K562 (cell line): Measurements from ENCODE around the gene GAB1. TPM values are rescaled to one million over a fixed set of nuclear protein-coding genes. Genes with fewer than 3 reads are reported as not detected.
A peak's percentile ranks its signal among the peaks of the same experiment; 100 is the strongest.

ENCODE experiments used
- CREB1 ChIP-seq, 2 experiments: sonication (generic) in 1 of 2; formaldehyde crosslinking in 1 of 2; IDR thresholded peaks; 2 replicates each; pipeline versions ENCODE4 v1.6.1 to v1.8.0; 2012 to 2022; ENCODE audit warnings: inconsistent platforms in 1 of 2, mild to moderate bottlenecking in 1 of 2, missing genetic modification reagents in 1 of 2, moderate library complexity in 1 of 2
- EP400 ChIP-seq: fragments of 450-650 bp; IDR thresholded peaks from 2 replicates; pipeline ENCODE4 v1.6.1; 2017; ENCODE audit warnings: antibody characterized with exemption, mild to moderate bottlenecking, moderate library complexity
- FOXK2 ChIP-seq, 2 experiments: fragments of 450-650 bp; IDR thresholded peaks in 1 of 2; conservative IDR thresholded peaks in 1 of 2; 2 replicates each; pipeline ENCODE4 v1.6.1; 2016; ENCODE audit warnings: low read depth in 2 of 2, mild to moderate bottlenecking in 1 of 2
- FOXO4 ChIP-seq: fragments of 450-650 bp; formaldehyde crosslinking; IDR thresholded peaks from 2 replicates; pipeline ENCODE4 v1.4.0; 2020; ENCODE audit warnings: mild to moderate bottlenecking, moderate library complexity
- NCOR1 ChIP-seq: fragments of 450-650 bp; IDR thresholded peaks from 2 replicates; pipeline ENCODE4 v1.6.1; 2016; ENCODE audit warnings: mild to moderate bottlenecking, moderate library complexity
- NR2C1 ChIP-seq, 2 experiments: fragments of 450-650 bp; IDR thresholded peaks; 2 replicates each; pipeline ENCODE4 v1.6.1; 2017; ENCODE audit warnings: mild to moderate bottlenecking in 2 of 2, antibody characterized with exemption in 1 of 2, inconsistent platforms in 1 of 2, missing compliant biosample characterization in 1 of 2, missing genetic modification characterization in 1 of 2
- PML ChIP-seq: IDR thresholded peaks from 2 replicates; pipeline ENCODE4 v1.6.1; 2012; ENCODE audit warnings: low read length, inconsistent platforms
- POLR2AphosphoS5 ChIP-seq: IDR thresholded peaks from 2 replicates; pipeline ENCODE4 v1.6.1; 2011; ENCODE audit warnings: mild to moderate bottlenecking, low read depth, low read length, moderate library complexity; ENCODE audit not compliant: control insufficient read depth, insufficient read depth
- POLR2G ChIP-seq: fragments of 200-400 bp; formaldehyde crosslinking; IDR thresholded peaks from 2 replicates; pipeline ENCODE4 v1.6.1; 2017; ENCODE audit warnings: low read depth, mild to moderate bottlenecking, antibody characterized with exemption, low read length, moderate library complexity
- SRSF1 ChIP-seq: fragments of 200-400 bp; formaldehyde crosslinking; IDR thresholded peaks from 2 replicates; pipeline ENCODE4 v1.6.1; 2017; ENCODE audit warnings: mild to moderate bottlenecking, low read depth, low read length, moderate library complexity
- TAF1 ChIP-seq: IDR thresholded peaks from 2 replicates; pipeline ENCODE4 v1.6.1; 2011; ENCODE audit warnings: mild to moderate bottlenecking, low read length, moderate library complexity; ENCODE audit not compliant: insufficient read depth, control insufficient read depth, severe bottlenecking; ENCODE audit errors: extremely low read depth
- ZBTB1 ChIP-seq: sonication (generic); formaldehyde crosslinking; IDR thresholded peaks from 2 replicates; pipeline ENCODE4 v1.8.1; 2023; ENCODE audit warnings: missing genetic modification reagents, low read depth, mild to moderate bottlenecking, borderline replicate concordance
- ZFX ChIP-seq: sonication (generic); formaldehyde crosslinking; IDR thresholded peaks from 2 replicates; pipeline ENCODE4 v1.8.0; 2022; ENCODE audit warnings: mild to moderate bottlenecking, missing genetic modification reagents, moderate library complexity
- ZNF263 ChIP-seq: sonication (generic); formaldehyde crosslinking; IDR thresholded peaks from 2 replicates; pipeline ENCODE4 v1.8.0; 2022; ENCODE audit warnings: mild to moderate bottlenecking, missing genetic modification reagents, borderline replicate concordance
- ZNF76 ChIP-seq: fragments of 250-450 bp; sonication (Bioruptor Pico); IDR thresholded peaks from 2 replicates; pipeline ENCODE4 v1.4.0; 2020; ENCODE audit warnings: mild to moderate bottlenecking, moderate library complexity, borderline replicate concordance
- polyA plus RNA-seq, 8 experiments: library from polyadenylated mRNA; depleted of rRNA in 4 of 8; stranded (reverse) in 5 of 8; unstranded in 3 of 8; fragments of >200 nt; fragmentation: Nextera tagmentation in 2 of 8; fragmentation: Illumina TruSeq in 1 of 8; extraction: Ambion mirVana in 2 of 8; extraction: Trizol in 1 of 8; gene quantifications; 2 replicates each; pipeline versions ENCODE4 v1.2.1 to v1.2.3, GENCODE V29; 2011 to 2014; ENCODE audit warnings: inconsistent platforms in 1 of 8, missing spikeins in 1 of 8
- total RNA-seq, 7 experiments: library from RNA; depleted of rRNA in 6 of 7; stranded (reverse); fragments of >200 nt in 6 of 7; fragmentation: Illumina TruSeq in 2 of 7; extraction: Trizol in 2 of 7; gene quantifications; 2 replicates each; pipeline versions ENCODE4 v1.2.1 to v1.2.3, GENCODE V29; 2011 to 2021; ENCODE audit warnings: low replicate concordance in 1 of 7
- TF ChIP-seq, protein P1 (sequence below), 2 experiments: IDR thresholded peaks; 2 replicates each; pipeline ENCODE4 v1.6.1; 2011; ENCODE audit warnings: borderline replicate concordance in 1 of 2, control low read depth in 1 of 2, low read depth in 1 of 2, low read length in 1 of 2, mild to moderate bottlenecking in 1 of 2, mixed read lengths in 1 of 2, moderate library complexity in 1 of 2; ENCODE audit not compliant: insufficient read depth in 1 of 2, insufficient read length in 1 of 2, poor library complexity in 1 of 2, severe bottlenecking in 1 of 2; ENCODE audit errors: extremely low read depth in 1 of 2
- TF ChIP-seq, protein P2 (sequence below), 2 experiments: fragments of 450-650 bp; IDR thresholded peaks; 2 replicates each; pipeline ENCODE4 v1.6.1; 2018; ENCODE audit warnings: mild to moderate bottlenecking in 2 of 2, low read depth in 1 of 2; ENCODE audit not compliant: partially characterized antibody in 2 of 2

Gene GAB1
- total and polyA plus RNA-seq, 9 of the 15 experiments (the other 6 are each of a cell fraction or from before 2014, with no cell fraction given): 1.3 to 14.6 (median 7.5) TPM

- TF ChIP-seq EP400: peak; percentile 65; the same call in 1 of the 2 replicates
- peak; percentile 73 to 74 for TF ChIP-seq FOXK2 (conservative IDR thresholded peaks at IDR 0.05 in 1 of 2, IDR thresholded peaks at IDR 0.05 in 1 of 2; ENCODE audit: low read depth in 2 of 2)
- peak; percentile 68 for TF ChIP-seq ZFX (CRISPR knock-in tag)
- peak; percentile 58; the same call in 1 of the 2 replicates for TF ChIP-seq POLR2AphosphoS5
- 0 out of 2 replicates have a peak, but pooled peaks have one; percentile 52 for TF ChIP-seq ZBTB1
- TF ChIP-seq CREB1 (IDR thresholded peaks at IDR 0.05): no peak; the same call in 1 of the 2 replicates
- TF ChIP-seq CREB1 (CRISPR knock-in tag; IDR thresholded peaks at IDR 0.05): 0 out of 2 replicates have a peak, but pooled peaks have one; percentile 41
- TF ChIP-seq, protein P1, sequence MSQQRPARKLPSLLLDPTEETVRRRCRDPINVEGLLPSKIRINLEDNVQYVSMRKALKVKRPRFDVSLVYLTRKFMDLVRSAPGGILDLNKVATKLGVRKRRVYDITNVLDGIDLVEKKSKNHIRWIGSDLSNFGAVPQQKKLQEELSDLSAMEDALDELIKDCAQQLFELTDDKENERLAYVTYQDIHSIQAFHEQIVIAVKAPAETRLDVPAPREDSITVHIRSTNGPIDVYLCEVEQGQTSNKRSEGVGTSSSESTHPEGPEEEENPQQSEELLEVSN (IDR thresholded peaks at IDR 0.05; ENCODE audit: borderline replicate concordance in 1 of 2, extremely low read depth in 1 of 2, insufficient read depth in 1 of 2, insufficient read length in 1 of 2, low read depth in 1 of 2, low read length in 1 of 2, poor library complexity in 1 of 2, severe bottlenecking in 1 of 2): peak in 1 of 2 experiments; percentile 46
- peak; percentile 78 for TF ChIP-seq POLR2G
- peak; percentile 36 for TF ChIP-seq TAF1
- TF ChIP-seq, protein P2, sequence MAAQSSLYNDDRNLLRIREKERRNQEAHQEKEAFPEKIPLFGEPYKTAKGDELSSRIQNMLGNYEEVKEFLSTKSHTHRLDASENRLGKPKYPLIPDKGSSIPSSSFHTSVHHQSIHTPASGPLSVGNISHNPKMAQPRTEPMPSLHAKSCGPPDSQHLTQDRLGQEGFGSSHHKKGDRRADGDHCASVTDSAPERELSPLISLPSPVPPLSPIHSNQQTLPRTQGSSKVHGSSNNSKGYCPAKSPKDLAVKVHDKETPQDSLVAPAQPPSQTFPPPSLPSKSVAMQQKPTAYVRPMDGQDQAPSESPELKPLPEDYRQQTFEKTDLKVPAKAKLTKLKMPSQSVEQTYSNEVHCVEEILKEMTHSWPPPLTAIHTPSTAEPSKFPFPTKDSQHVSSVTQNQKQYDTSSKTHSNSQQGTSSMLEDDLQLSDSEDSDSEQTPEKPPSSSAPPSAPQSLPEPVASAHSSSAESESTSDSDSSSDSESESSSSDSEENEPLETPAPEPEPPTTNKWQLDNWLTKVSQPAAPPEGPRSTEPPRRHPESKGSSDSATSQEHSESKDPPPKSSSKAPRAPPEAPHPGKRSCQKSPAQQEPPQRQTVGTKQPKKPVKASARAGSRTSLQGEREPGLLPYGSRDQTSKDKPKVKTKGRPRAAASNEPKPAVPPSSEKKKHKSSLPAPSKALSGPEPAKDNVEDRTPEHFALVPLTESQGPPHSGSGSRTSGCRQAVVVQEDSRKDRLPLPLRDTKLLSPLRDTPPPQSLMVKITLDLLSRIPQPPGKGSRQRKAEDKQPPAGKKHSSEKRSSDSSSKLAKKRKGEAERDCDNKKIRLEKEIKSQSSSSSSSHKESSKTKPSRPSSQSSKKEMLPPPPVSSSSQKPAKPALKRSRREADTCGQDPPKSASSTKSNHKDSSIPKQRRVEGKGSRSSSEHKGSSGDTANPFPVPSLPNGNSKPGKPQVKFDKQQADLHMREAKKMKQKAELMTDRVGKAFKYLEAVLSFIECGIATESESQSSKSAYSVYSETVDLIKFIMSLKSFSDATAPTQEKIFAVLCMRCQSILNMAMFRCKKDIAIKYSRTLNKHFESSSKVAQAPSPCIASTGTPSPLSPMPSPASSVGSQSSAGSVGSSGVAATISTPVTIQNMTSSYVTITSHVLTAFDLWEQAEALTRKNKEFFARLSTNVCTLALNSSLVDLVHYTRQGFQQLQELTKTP (IDR thresholded peaks at IDR 0.05; ENCODE audit: low read depth in 1 of 2, partially characterized antibody in 2 of 2): peak in 1 of 2 experiments; percentile 86
- TF ChIP-seq PML: peak; percentile 47; the same call in 1 of the 2 replicates
- peak; percentile 85 for TF ChIP-seq ZNF263 (CRISPR knock-in tag)
- TF ChIP-seq ZNF76 (CRISPR knock-in tag): 0 out of 2 replicates have a peak, but pooled peaks have one; percentile 26
- peak; percentile 31; the same call in 1 of the 2 replicates for TF ChIP-seq NCOR1
- TF ChIP-seq FOXO4 (CRISPR knock-in tag): no peak
- TF ChIP-seq SRSF1: no peak
- TF ChIP-seq NR2C1 (IDR thresholded peaks at IDR 0.05): peak; percentile 34; the same call in 1 of the 2 replicates
- peak; percentile 41; the same call in 1 of the 2 replicates for TF ChIP-seq NR2C1 (tag; IDR thresholded peaks at IDR 0.05)
Observed at GRCh38 chr4:143335979-143336780, 496 bp upstream of the GAB1 start (continued).
